HL-60/S4 treated with phorbol 12-myristate 13-acetate at 8.2 ng/mL for 4 days and 3 days (cell line): ENCODE results near the gene APEX2.
"Not testable (repeated sequence)": the region's sequence is repeated elsewhere in the genome, so short reads cannot be mapped to it uniquely, and the experiment has no call there.

Source experiments
- in situ Hi-C: fragments of 300-500 bp; cut with MboI; formaldehyde crosslinking; loops from 2 replicates; pipeline ENCODE4 v1.15.0; 2022; ENCODE audit warnings: low sequenced_read_pairs

APEX2 gene, protein sequence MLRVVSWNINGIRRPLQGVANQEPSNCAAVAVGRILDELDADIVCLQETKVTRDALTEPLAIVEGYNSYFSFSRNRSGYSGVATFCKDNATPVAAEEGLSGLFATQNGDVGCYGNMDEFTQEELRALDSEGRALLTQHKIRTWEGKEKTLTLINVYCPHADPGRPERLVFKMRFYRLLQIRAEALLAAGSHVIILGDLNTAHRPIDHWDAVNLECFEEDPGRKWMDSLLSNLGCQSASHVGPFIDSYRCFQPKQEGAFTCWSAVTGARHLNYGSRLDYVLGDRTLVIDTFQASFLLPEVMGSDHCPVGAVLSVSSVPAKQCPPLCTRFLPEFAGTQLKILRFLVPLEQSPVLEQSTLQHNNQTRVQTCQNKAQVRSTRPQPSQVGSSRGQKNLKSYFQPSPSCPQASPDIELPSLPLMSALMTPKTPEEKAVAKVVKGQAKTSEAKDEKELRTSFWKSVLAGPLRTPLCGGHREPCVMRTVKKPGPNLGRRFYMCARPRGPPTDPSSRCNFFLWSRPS

DNA sequence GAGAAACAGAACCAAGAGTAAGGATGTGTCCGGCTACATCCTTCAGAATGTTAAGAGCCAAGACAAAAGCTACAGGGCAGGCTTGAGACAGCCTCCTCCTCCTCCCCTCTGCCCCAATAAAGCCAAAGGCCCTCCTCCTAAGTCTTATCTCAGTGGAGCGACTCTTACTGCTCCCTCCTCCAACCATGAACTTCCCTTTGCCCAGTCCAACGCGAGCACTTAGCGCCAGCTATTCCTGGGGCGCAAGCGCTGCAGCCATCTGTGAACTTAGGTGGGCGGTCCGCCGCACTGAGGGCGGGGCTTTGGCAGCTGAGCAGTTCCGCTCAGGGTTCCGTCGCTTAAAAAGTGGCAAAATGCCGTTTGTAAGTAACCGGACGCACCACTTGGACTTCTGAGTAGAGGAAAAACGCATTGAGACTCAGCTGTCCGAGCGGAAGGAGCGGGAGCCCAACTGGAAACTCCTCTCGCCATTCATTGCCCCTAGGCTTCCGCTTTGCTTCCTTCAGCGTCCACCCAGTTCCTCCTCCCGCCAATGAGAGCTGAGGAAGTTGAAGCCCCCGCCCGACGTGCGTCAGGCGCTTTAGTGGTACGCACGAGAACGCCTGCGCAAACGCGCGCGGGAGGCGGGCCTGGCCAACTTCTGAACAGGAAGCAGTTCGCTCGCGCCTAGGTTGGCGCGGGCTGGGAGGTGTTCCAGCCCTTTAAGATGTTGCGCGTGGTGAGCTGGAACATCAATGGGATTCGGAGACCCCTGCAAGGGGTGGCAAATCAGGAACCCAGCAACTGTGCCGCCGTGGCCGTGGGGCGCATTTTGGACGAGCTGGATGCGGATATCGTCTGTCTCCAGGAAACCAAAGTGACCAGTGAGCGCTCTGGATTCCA is at the start of gene APEX2:
APEX2 (plus strand) TSS at position 647 of the 882 bp plus-strand sequence; CDS start at position 707, 60 bp downstream.
- in situ Hi-C loops = no loop called here

DNA sequence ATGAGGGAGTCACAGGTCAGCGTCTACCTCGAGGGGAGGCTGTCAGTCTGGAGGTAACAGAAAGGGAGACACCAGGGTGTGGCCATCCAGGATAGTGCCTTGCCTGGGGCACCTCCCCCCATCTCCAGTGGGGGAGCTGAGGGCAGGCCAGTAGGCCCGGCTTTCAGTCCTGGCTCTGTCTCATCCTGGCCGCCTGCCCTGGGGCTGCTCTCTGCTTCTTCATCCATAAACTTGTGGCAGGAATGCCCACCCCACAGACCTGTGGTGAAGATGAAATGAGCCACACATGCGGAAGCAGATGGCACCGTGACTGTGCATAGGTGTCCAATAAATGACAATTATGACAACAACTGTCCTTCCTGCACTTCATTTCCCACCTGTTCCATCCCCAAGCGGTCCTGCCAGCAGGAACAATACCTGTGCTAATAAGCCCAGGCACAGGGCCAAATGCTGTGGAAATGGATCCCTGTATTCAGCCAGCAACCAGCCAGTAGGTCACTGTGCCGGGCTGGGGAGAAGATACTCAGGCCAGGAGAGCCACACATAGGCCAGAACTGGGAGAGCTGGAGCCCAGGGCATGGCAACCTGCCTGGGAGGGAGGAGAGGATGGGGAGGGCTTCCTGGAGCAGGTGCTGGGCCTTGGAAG is 49.3 kb upstream of the APEX2 start:
- in situ Hi-C loops = no loop called here

DNA sequence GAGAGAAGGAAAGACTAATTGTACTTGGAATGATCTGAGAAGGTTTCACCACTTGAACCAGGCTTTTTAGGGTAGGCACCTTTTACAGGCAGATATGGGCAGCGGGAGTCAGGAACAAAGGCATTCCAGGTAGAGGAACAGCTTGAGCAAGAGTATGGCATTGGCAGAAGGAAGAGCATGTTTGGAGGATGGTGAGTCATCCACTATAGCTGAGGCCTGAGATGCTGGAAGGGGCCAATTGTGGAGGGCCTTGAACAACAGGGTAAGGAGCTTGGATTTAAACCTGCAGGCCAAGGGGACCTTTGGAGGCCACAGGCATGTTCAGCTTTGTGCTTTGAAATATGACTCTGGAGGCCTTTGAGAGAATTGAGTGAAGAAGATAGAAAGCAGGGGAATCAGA is 38.4 kb upstream of the APEX2 start:
- in situ Hi-C loops = no loop called here

DNA sequence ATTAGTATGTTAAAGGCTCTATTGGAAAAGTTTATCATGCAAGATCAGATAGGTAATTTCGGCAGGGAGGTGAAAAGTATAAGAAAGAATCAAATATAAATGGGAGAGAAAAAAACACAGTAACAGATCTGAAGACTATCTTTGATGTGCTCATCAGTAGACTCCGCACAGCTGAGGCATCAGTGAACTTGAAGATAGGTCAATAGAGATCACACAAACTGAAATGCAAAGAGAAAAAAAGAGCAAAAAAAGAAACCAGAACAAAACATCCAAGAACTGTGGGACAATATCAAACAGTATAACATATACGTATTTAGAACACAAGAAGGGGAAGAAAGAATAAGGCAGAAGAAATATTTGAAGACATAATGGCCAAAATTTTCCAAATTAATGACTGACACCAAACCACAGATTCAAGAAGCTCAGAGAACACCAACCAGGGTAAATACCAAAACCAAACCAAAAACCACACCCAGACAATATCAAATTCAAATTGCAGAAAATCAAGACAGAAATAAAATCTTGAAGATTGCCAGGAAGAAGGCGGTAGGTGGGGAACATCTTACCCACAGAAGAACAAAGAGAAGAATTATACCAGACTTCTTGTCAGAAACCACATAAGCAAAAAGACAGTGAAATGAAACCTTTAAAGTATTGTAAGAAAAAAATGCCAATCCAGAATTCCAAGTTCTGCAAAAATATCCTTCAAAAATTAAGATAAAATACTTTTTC is 35.2 kb upstream of the APEX2 start:
- in situ Hi-C loops = no loop called here

DNA sequence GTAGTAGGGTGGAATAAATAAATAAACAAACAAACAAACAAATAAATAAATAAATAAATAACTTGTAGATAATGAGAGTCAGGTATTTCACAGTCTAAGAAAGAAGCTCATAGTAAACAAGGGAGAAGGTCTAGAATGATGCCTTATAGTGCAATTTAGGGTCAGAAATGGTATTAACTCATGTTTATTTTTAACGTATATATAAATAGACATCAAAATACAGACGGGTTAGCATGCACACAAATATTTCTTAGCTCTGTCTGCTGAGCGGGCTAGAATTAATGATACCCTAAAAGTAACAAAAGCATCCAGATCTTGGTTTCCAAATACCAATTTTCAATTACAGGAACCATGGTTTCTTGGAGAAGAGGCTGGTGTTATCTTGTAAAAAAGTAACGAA is 22.8 kb upstream of the APEX2 start:
- in situ Hi-C loops = no loop called here

DNA sequence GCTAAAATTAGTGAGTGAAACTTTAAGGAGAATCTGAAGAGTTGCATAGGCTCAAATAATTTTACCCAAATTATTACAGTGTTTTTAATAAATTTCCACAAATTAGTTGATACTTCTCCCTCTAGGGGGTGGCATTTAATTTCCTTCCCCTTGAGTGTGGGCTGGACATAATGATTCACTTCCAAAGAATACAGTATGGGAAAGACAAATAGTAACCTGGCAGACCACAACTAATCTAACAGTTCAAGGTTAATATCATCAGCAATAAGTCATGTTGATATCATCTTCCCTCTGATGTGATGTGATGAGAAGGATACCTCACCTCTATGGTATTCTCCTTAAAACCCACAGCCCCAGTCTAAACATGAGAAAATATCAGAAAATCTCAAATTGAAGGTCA is 21.7 kb upstream of the APEX2 start:
- in situ Hi-C loops = no loop called here

DNA sequence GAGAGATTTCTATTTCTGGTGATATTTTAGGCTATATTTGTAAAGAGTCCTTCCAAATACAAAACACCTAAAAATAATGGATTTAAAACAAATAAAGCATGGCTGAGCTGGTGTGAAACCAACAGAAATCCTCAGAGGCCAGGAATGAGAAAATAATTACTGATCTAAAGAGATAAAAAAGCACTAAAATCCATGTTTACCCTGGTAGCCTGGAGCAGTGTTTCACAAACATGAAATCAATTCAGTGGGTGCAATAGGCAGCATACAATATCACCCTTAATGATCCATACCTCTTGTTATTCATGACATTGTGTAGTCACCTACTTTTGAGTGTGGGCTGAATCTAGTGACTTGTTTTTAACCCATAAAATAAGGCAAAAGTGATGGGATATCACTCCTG is 20.7 kb upstream of the APEX2 start:
- in situ Hi-C loops = no loop called here

DNA sequence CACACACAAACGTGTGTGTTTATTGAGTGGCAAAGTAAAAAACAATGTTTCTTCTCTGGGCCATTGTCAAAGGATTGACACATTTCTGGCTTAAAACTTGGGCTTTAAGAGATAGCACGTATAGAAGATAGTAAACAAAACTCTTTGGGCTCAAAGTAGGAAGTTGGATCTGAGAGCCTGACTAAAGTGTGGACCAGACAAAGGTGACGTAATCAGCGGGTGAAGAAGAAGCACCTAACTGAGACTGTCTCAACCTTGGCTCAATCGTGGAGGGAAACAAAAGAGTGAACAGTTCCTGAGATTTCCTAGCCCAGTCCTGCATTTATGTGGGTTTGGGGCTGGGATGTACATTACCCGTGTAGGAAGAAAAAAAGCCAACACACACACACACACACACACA is 19.8 kb upstream of the APEX2 start:
- in situ Hi-C loops = no loop called here

DNA sequence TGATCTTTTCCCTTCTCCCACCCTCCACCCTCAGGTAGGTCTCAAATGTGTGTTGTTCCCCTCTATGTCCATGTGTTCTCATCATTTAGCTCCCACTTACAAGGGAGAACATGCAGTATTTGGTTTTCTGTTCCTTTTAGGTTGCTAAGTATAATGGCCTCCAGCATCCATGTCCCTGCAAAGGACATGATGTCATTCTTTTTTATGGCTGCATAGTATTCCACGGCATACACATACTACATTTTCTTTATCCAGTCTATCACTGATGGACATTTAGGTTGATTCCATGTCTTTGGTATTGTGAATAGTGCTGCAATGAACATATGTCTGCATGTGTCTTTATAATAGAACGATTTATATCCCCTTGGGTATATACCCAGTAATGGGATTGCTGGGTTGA is 16.9 kb upstream of the APEX2 start:
- in situ Hi-C loops = not testable (repeated sequence)

DNA sequence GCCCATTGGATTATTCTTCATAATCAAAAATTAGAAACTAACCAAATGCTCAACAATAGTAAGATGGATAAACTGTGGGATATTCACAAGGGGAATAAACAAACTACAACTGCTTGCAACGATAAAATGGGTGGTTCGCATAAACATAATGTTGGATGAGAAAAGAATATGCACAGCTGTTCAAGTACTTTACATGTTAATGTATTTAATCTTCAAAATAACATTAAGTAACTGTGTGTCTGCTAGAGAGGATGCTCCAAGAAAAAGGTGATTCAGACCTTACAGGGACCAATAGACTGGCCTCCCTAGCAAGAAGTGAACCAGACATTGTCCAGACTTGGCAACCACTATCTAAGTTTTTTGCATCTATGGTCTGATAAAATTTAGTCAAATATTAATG is 8.5 kb upstream of the APEX2 start:
- in situ Hi-C loops = no loop called here

DNA sequence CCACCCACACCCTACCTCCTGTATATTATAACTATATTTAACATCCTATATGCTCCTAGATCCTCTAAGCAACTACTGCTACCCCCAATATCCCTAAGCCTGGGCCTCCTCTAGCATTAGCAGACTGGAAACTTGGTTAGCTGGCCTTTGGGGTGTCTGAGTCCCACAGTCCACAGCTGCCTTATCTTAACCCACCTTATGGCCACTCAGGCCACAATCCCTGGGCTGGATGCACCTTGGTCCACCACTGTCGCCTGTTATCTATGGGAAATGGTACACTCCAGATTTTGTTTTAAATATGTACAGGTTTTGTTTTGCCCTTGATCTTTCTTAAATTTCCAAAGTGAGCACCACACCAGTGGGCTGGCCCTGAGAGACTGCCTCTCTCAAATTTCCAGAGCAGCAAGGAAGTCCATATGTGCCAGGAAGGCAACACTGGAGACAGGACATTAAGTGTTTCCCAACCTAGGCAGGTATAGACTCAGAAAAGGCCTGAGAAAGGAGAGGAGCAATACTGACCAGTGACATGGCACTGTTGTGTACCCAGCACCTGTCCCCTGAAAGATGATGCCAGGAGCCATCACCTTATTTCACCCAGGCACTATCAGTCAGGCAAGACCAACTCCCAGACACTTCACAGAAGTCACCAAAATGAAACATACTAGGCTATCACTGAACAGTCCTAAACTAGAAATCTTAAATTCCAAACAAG is 7.1 kb upstream of the APEX2 start:
- in situ Hi-C loops = no loop called here

DNA sequence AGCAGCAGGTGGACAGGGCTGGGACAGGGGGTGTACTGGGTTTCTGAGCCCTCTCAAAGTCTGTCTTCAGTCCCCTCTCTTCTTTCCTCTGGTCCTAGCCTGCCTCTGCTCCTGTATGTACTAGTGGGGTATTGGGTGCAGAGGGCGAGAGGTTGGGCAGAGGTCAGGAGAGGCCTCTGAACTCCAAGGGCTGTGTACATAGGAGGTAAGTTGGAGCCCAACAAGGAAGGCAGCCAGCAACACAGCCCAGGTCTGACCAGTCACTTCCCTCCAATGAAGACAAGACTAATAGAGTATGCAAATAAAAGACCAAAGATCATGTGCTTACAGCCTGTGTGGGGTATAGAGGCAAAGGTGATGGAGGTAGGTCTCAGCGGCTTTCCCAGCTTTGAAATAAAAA is 6.1 kb upstream of the APEX2 start, which contains the start of gene PFKFB1:
PFKFB1 (minus strand) TSS at position 90 of the 400 bp plus-strand sequence. CDS start 181 bp downstream, outside the sequence.
- in situ Hi-C loops = no loop called here

DNA sequence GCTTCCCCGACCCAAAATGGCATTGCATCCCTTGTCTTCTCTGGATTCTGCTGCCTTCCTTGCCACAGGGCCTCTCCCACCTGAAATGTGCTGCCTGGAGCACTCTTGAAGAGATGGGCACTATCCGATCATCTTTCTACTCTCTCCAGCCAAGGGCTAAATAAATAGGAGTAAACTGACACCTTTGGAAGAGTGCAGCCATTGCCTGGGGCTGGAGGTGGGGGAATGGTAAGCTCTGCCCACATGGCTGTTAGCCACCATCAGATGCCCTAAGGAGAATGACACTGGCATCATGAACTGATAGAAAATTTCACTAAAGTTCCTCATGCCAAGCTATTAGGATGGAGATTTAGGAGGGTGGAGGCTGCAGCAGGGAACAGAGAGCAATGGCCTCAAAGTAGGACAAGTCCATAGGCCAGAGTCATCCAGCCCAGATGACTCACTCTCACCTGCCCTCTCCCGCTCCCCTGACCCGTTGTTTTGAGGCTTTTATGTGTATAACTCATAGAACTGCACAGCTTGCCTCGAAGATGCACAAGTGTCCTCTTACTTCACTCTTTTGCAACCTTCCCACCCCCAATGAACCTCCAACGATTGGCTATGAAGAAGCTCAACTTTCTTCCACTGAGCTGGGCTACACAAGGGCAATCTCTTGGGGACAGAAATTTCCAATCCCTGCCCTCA is 5.4 kb upstream of the APEX2 start:
- in situ Hi-C loops = no loop called here

DNA sequence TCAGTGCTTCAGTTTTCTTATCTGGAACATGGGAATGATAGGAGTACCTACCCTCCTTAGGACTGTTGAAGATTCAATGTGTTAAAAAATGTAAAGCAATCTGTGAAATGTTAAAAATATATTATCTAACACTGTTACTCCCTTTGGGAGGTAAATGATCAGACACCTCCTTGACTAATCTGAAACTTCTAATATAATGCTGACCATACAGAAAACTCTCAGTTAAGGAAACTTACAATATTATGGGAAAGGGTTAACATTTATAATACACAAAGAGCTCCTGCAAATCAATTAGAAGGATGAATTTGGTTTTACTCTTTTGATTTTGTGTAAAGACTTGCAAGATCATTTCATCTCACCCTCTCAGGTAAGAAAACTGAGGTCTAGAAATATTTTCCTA is 4.5 kb upstream of the APEX2 start:
- in situ Hi-C loops = no loop called here

DNA sequence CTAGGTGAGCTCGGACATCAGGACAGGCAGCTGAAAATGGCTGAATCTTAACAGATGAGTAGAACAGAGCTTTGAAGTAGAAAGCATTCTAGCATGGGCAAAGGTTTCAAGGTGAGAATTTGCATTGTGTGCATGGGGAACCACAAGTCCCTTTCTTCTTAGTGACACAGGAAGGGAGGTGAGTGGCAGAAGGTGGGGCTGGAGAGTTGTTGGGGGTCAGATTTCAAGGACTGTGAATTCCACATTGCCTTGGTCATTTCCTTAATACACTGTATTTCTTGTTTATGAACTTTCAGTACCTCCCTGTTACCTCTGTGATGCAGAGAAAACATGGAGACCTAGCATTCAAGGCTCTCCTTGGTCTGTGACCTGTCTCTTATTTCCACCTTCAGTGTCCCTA is 4.1 kb downstream of the APEX2 start:
- in situ Hi-C loops = no loop called here

DNA sequence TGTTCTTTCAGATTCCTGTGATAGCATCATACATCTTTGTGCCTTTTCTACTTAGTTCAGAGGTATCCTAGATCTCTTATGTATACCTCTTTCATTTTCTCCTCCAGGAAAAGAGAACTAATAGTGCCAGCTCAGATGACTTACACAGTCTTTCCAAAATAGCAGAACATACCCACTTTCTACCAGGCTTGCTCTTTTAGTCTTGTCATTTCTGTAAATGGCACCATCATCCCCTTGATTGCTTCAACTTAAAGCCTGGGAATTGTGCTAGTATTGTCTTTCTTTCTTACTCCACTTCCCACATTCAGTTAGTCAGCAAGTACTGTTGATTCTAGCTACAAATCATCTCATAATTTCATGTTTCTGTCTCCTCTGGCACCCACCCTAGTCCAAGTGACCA is 5.1 kb downstream of the APEX2 start:
- in situ Hi-C loops = no loop called here

DNA sequence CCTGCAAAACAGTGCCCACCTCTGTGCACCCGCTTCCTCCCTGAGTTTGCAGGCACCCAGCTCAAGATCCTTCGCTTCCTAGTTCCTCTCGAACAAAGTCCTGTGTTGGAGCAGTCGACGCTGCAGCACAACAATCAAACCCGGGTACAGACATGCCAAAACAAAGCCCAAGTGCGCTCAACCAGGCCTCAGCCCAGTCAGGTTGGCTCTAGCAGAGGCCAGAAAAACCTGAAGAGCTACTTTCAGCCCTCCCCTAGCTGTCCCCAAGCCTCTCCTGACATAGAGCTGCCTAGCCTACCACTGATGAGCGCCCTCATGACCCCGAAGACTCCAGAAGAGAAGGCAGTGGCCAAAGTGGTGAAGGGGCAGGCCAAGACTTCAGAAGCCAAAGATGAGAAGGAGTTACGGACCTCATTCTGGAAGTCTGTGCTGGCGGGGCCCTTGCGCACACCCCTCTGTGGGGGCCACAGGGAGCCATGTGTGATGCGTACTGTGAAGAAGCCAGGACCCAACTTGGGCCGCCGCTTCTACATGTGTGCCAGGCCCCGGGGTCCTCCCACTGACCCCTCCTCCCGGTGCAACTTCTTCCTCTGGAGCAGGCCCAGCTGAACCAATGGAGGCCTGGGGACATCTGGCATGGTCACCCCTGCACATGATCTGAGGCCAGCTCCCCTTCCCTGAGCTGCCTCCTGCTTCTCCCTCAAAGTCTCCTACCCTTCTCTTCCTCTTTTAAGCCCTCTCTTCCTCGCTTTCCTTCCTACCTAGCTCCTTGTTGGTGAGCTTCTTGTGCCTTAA is 6.9 kb downstream of the APEX2 start:
- in situ Hi-C loops = no loop called here

DNA sequence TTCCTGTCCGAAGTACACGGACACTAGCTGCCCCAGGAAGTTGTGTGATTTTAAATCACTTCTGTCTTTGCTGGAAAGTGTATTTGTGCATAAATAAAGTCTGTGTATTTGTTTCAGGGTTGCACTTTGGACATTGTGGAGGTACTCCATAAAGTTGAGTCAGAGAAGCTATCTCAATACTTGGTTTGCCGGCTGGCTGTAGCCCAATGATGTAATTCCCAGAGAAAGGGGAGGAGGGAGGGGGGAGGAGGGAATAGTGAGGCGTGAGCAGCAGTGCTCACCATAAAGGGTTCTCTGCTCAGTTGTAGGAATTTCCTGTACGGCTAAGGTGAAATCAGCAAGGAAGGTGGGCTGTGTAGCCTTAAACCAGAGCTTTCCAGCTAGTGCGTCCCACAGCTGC is 7.5 kb downstream of the APEX2 start:
- in situ Hi-C loops = no loop called here
